Neural cell (in vitro differentiated cells): ENCODE results near the gene DIPK1C. TPM values are rescaled to one million over a fixed set of nuclear protein-coding genes. Genes with fewer than 3 reads are reported as not detected.

ENCODE experiments used
- H2AFZ ChIP-seq: fragments of 200-600, 300-800 bp; sonication (generic), shearing (Covaris generic); 2 replicates; pipeline ENCODE4 v1.6.0; 2014; ENCODE audit warnings: low read depth, mild to moderate bottlenecking, antibody characterized with exemption, low read length, moderate library complexity
- H3F3A ChIP-seq: fragments of 200-600 bp; shearing (Covaris generic); 2 replicates; pipeline ENCODE4 v1.6.1; 2016; ENCODE audit warnings: mild to moderate bottlenecking, moderate library complexity, mixed read lengths, antibody characterized with exemption, low read length; ENCODE audit not compliant: insufficient read depth, poor library complexity, severe bottlenecking
- H3K27ac ChIP-seq: fragments of 200-600, 300-800 bp; sonication (generic), shearing (Covaris generic); 2 replicates; pipeline ENCODE4 v1.5.1; 2014; ENCODE audit warnings: mild to moderate bottlenecking, low read length, moderate library complexity
- H3K27me3 ChIP-seq: fragments of 300-800, 200-600 bp; sonication (generic), shearing (Covaris generic); 2 replicates; pipeline ENCODE4 v1.6.0; 2014; ENCODE audit warnings: mild to moderate bottlenecking, low read depth, low read length, moderate library complexity; ENCODE audit not compliant: insufficient read depth
- H3K36me3 ChIP-seq: fragments of 300-800, 200-600 bp; sonication (generic), shearing (Covaris generic); 2 replicates; pipeline ENCODE4 v1.5.1; 2014; ENCODE audit warnings: mild to moderate bottlenecking, antibody characterized with exemption, low read length, moderate library complexity; ENCODE audit not compliant: insufficient read depth
- H3K4me2 ChIP-seq: fragments of 300-800, 200-600 bp; sonication (generic), shearing (Covaris generic); 2 replicates; pipeline ENCODE4 v1.6.0; 2014; ENCODE audit warnings: mild to moderate bottlenecking, low read length
- H3K4me3 ChIP-seq: fragments of 300-800, 200-600 bp; sonication (generic), shearing (Covaris generic); 2 replicates; pipeline ENCODE4 v1.5.1; 2014; ENCODE audit warnings: mild to moderate bottlenecking, low read length, moderate library complexity
- H3K79me2 ChIP-seq: fragments of 200-600 bp; shearing (Covaris generic); replicated peaks from 2 replicates; pipeline ENCODE4 v1.6.0; 2014; ENCODE audit warnings: mild to moderate bottlenecking, low read length, moderate library complexity; ENCODE audit not compliant: insufficient read depth
- H3K9ac ChIP-seq: fragments of 300-800, 200-600 bp; sonication (generic), shearing (Covaris generic); 2 replicates; pipeline ENCODE4 v1.6.1; 2016; ENCODE audit warnings: mild to moderate bottlenecking, low read length, mixed read lengths
- H3K9me2 ChIP-seq: fragments of 200-600 bp; shearing (Covaris generic); 2 replicates; pipeline ENCODE4 v1.6.1; 2016; ENCODE audit warnings: mild to moderate bottlenecking, low read length, mixed read lengths; ENCODE audit not compliant: insufficient read depth
- H3K9me3 ChIP-seq: fragments of 200-600, 300-800 bp; sonication (generic), shearing (Covaris generic); 2 replicates; pipeline ENCODE4 v1.6.1; 2016; ENCODE audit warnings: mild to moderate bottlenecking, mixed run types, low read length, moderate library complexity, mixed read lengths
- H4K20me1 ChIP-seq: fragments of 200-600 bp; shearing (Covaris generic); 2 replicates; pipeline ENCODE4 v1.6.1; 2016; ENCODE audit warnings: mild to moderate bottlenecking, mixed run types; ENCODE audit not compliant: insufficient read depth
- CTCF ChIP-seq: fragments of 450-650 bp; IDR thresholded peaks from 2 replicates; pipeline ENCODE4 v1.5.1; 2014; ENCODE audit warnings: antibody characterized with exemption, mild to moderate bottlenecking, moderate library complexity; ENCODE audit not compliant: poor library complexity, severe bottlenecking
- EP300 ChIP-seq: fragments of 450-650 bp; conservative IDR thresholded peaks from 2 replicates; pipeline ENCODE4 v1.6.1; 2014; ENCODE audit warnings: antibody characterized with exemption, mild to moderate bottlenecking, moderate library complexity; ENCODE audit not compliant: poor library complexity, severe bottlenecking
- EZH2 ChIP-seq: fragments of 200-600, 300-800 bp; shearing (Covaris generic), sonication (generic); IDR thresholded peaks from 2 replicates; pipeline ENCODE4 v1.6.1; 2014; ENCODE audit warnings: antibody characterized with exemption, low read length, borderline replicate concordance, mild to moderate bottlenecking; ENCODE audit not compliant: insufficient read depth, poor library complexity, severe bottlenecking
- MXI1 ChIP-seq: fragments of 450-650 bp; conservative IDR thresholded peaks from 2 replicates; pipeline ENCODE4 v1.6.1; 2014; ENCODE audit warnings: antibody characterized with exemption, mild to moderate bottlenecking; ENCODE audit not compliant: poor library complexity, severe bottlenecking
- POLR2AphosphoS5 ChIP-seq: IDR thresholded peaks from 2 replicates; pipeline ENCODE4 v1.6.1; 2012
- RAD21 ChIP-seq: fragments of 450-650 bp; conservative IDR thresholded peaks from 2 replicates; pipeline ENCODE4 v1.6.1; 2014; ENCODE audit warnings: antibody characterized with exemption, mild to moderate bottlenecking, moderate library complexity
- REST ChIP-seq: IDR thresholded peaks from 2 replicates; pipeline ENCODE4 v1.6.1; 2012; ENCODE audit warnings: borderline replicate concordance
- SMC3 ChIP-seq: fragments of 450-650 bp; conservative IDR thresholded peaks from 2 replicates; pipeline ENCODE4 v1.6.1; 2014; ENCODE audit warnings: antibody characterized with exemption, mild to moderate bottlenecking, moderate library complexity; ENCODE audit not compliant: poor library complexity
- TAF1 ChIP-seq: IDR thresholded peaks from 2 replicates; pipeline ENCODE4 v1.6.1; 2012; ENCODE audit warnings: low read depth
- polyA plus RNA-seq: library from polyadenylated mRNA; depleted of rRNA; stranded (reverse); fragments of >200 nt; gene quantifications from 2 replicates; pipeline ENCODE4 v1.2.3, GENCODE V29; 2014

The DIPK1C gene
- polyA plus RNA-seq, 1 donor from 2014 or later: not detected

GRCh38 chr18:74479486-74480148 is 22.5 kb upstream of the DIPK1C start:
- no peak for TF ChIP-seq EP300
- no peak for TF ChIP-seq SMC3
- TF ChIP-seq MXI1: no peak
- no peak for TF ChIP-seq EZH2
- TF ChIP-seq RAD21: no peak
- TF ChIP-seq TAF1: no peak
- no peak for TF ChIP-seq CTCF
- TF ChIP-seq POLR2AphosphoS5: no peak
- no peak for TF ChIP-seq REST
- Histone ChIP-seq H2AFZ (no peak overlapping the region), H3K9me2 (no peaks in the 10 kb centered on the region), H4K20me1 (no peaks in the 10 kb centered on the region), H3K9ac (no peak overlapping the region), H3K36me3 (no peaks in the 10 kb centered on the region), H3K27ac (no peak overlapping the region), H3K4me2 (no peak overlapping the region), H3K4me3 (no peak overlapping the region), H3K9me3 (no peaks in the 10 kb centered on the region), H3F3A (no peaks in the 10 kb centered on the region), H3K27me3 (no peaks in the 10 kb centered on the region), H3K79me2 (no peaks in the 10 kb centered on the region)

GRCh38 chr18:74478880-74479279 is 21.8 kb upstream of the DIPK1C start:
- Histone ChIP-seq H3K9me2 (no peaks in the 10 kb centered on the region), H3K79me2 (no peaks in the 10 kb centered on the region), H3K4me3 (no peak overlapping the region), H3K27me3 (no peaks in the 10 kb centered on the region), H3F3A (no peaks in the 10 kb centered on the region), H3K9ac (no peak overlapping the region), H3K4me2 (no peak overlapping the region), H2AFZ (no peak overlapping the region), H3K27ac (no peak overlapping the region), H3K9me3 (no peaks in the 10 kb centered on the region), H3K36me3 (no peaks in the 10 kb centered on the region), H4K20me1 (no peaks in the 10 kb centered on the region)
- TF ChIP-seq CTCF (no peak), EZH2 (no peak), TAF1 (no peak), POLR2AphosphoS5 (no peak), RAD21 (no peak), MXI1 (no peak), SMC3 (no peak)
